ENCODE results near the gene TAS2R9. TPM values are rescaled to one million over a fixed set of nuclear protein-coding genes. Genes with fewer than 3 reads are reported as not detected.
"Not testable (repeated sequence)": the region's sequence is repeated elsewhere in the genome, so short reads cannot be mapped to it uniquely, and the experiment has no call there.

The TAS2R9 gene
- total RNA-seq, 2 experiments from 2014 or later = not detected

- ChIA-PET POLR2A (no interaction called here), CTCF (no interaction called here)
- ATAC-seq = no peak
- no peaks in the 10 kb centered on the region for H3K4me1 Mint-ChIP-seq (ENCODE audit: low read depth)
- H3K27me3 Mint-ChIP-seq (ENCODE audit: low read depth) = peaks cover 42% of the 10 kb centered on the region
- no peaks in the 10 kb centered on the region for H3K9me3 Mint-ChIP-seq (ENCODE audit: insufficient read depth)
- no peak within 1 kb of the TSS for H3K27ac Mint-ChIP-seq
- no peaks in the 10 kb centered on the region for H3K36me3 Mint-ChIP-seq (ENCODE audit: low read depth)
- no peak within 1 kb of the TSS for H3K4me3 Mint-ChIP-seq
- no peak for DNase-seq
Measured at GRCh38 chr12:10807186-10807585, 2.8 kb downstream of the TAS2R9 start, which contains the start of gene TAS2R8. Gene TAS2R8 (minus strand): TSS chr12:10807286. CDS start chr12:10806980, 306 bp downstream.

GRCh38 chr12:10802587-10802986 is 7.4 kb downstream of the TAS2R9 start, which contains the start of gene TAS2R7:
Gene TAS2R7 (minus strand): TSS chr12:10802627. CDS start chr12:10802570, 57 bp downstream.
- no peak within 1 kb of the TSS for H3K27ac Mint-ChIP-seq
- H3K4me1 Mint-ChIP-seq (ENCODE audit: low read depth) = no peaks in the 10 kb centered on the region
- no peak within 1 kb of the TSS for H3K4me3 Mint-ChIP-seq
- peaks cover 30% of the 10 kb centered on the region for H3K27me3 Mint-ChIP-seq (ENCODE audit: low read depth)
- ChIA-PET CTCF (no interaction called here), POLR2A (no interaction called here)
- ATAC-seq (no peak), DNase-seq (no peak)
- H3K9me3 Mint-ChIP-seq (ENCODE audit: insufficient read depth) = no peaks in the 10 kb centered on the region
- H3K36me3 Mint-ChIP-seq (ENCODE audit: low read depth) = no peaks in the 10 kb centered on the region

- POLR2A ChIA-PET = no interaction called here
- CTCF ChIA-PET = no interaction called here
- H3K27ac Mint-ChIP-seq = no peak overlapping the region
Measured at GRCh38 chr12:10801741-10802140, 8.2 kb downstream of the TAS2R9 start.

GRCh38 chr12:10794222-10794621 is 15.7 kb downstream of the TAS2R9 start:
- H3K4me1 Mint-ChIP-seq (ENCODE audit: low read depth) = no peaks in the 10 kb centered on the region
- peaks cover 19% of the 10 kb centered on the region for H3K27me3 Mint-ChIP-seq (ENCODE audit: low read depth)
- ATAC-seq (no peak), DNase-seq (no peak)
- H3K4me3 Mint-ChIP-seq = no peak overlapping the region
- no peaks in the 10 kb centered on the region for H3K36me3 Mint-ChIP-seq (ENCODE audit: low read depth)
- POLR2A ChIA-PET = no interaction called here
- CTCF ChIA-PET = no interaction called here
- no peak overlapping the region for H3K27ac Mint-ChIP-seq
- H3K9me3 Mint-ChIP-seq (ENCODE audit: insufficient read depth) = no peaks in the 10 kb centered on the region

More at GRCh38 chr12:10801741-10802140, 8.2 kb downstream of the TAS2R9 start:
- no peak for ATAC-seq
- H3K27me3 Mint-ChIP-seq (ENCODE audit: low read depth) = peaks cover 35% of the 10 kb centered on the region
- no peaks in the 10 kb centered on the region for H3K4me1 Mint-ChIP-seq (ENCODE audit: low read depth)
- no peaks in the 10 kb centered on the region for H3K36me3 Mint-ChIP-seq (ENCODE audit: low read depth)
- no peaks in the 10 kb centered on the region for H3K9me3 Mint-ChIP-seq (ENCODE audit: insufficient read depth)
- DNase-seq = no peak
- no peak overlapping the region for H3K4me3 Mint-ChIP-seq

GRCh38 chr12:10791769-10792168 is 18.2 kb downstream of the TAS2R9 start:
- H3K36me3 Mint-ChIP-seq (ENCODE audit: low read depth); ATAC-seq; H3K4me1 Mint-ChIP-seq (ENCODE audit: low read depth); H3K9me3 Mint-ChIP-seq (ENCODE audit: insufficient read depth); DNase-seq; H3K4me3 Mint-ChIP-seq; CTCF ChIA-PET; POLR2A ChIA-PET; H3K27ac Mint-ChIP-seq: not testable (repeated sequence)
- peaks cover 10% of the 10 kb centered on the region for H3K27me3 Mint-ChIP-seq (ENCODE audit: low read depth)

GRCh38 chr12:10783252-10783651 is 26.7 kb downstream of the TAS2R9 start:
- Mint-ChIP-seq H3K4me1 (ENCODE audit: low read depth) (no peaks in the 10 kb centered on the region), H3K4me3 (no peak overlapping the region), H3K27ac (no peak overlapping the region), H3K36me3 (ENCODE audit: low read depth) (no peaks in the 10 kb centered on the region), H3K27me3 (ENCODE audit: low read depth) (peaks cover 6% of the 10 kb centered on the region), H3K9me3 (ENCODE audit: insufficient read depth) (no peaks in the 10 kb centered on the region)
- ChIA-PET CTCF (no interaction called here), POLR2A (no interaction called here)
- ATAC-seq (no peak), DNase-seq (no peak)

- ATAC-seq (no peak), DNase-seq (no peak)
- Mint-ChIP-seq H3K4me3 (no peak overlapping the region), H3K4me1 (ENCODE audit: low read depth) (no peaks in the 10 kb centered on the region), H3K36me3 (ENCODE audit: low read depth) (no peaks in the 10 kb centered on the region), H3K27me3 (ENCODE audit: low read depth) (peaks cover 17% of the 10 kb centered on the region), H3K27ac (no peak overlapping the region), H3K9me3 (ENCODE audit: insufficient read depth) (no peaks in the 10 kb centered on the region)
- CTCF ChIA-PET = interaction anchor here (1.4 kb wide), 1 partner anchor 420 kb away, joined by 4 read pairs; no protein-coding TSS in a partner anchor
- POLR2A ChIA-PET = no interaction called here
Measured at GRCh38 chr12:10779103-10779502, 30.9 kb downstream of the TAS2R9 start.

- no peak for ATAC-seq
- Mint-ChIP-seq H3K36me3 (ENCODE audit: low read depth) (no peaks in the 10 kb centered on the region), H3K9me3 (ENCODE audit: insufficient read depth) (no peaks in the 10 kb centered on the region), H3K4me1 (ENCODE audit: low read depth) (no peaks in the 10 kb centered on the region), H3K4me3 (no peak overlapping the region), H3K27ac (no peak overlapping the region), H3K27me3 (ENCODE audit: low read depth) (peaks cover 57% of the 10 kb centered on the region)
- ChIA-PET POLR2A (no interaction called here), CTCF (interaction anchor here (0.6 to 4.3 kb wide), 12 partner anchors 11 to 1262 kb away, joined by 3 to 37 read pairs (median 3); partner anchors contain the start of gene PRR4)
- DNase-seq = no peak
Measured at GRCh38 chr12:10771132-10771733, 38.7 kb downstream of the TAS2R9 start.

- ATAC-seq (no peak), DNase-seq (no peak)
- no peak overlapping the region for H3K27ac Mint-ChIP-seq
- peaks cover 12% of the 10 kb centered on the region for H3K9me3 Mint-ChIP-seq (ENCODE audit: insufficient read depth)
- POLR2A ChIA-PET = no interaction called here
- no peaks in the 10 kb centered on the region for H3K4me1 Mint-ChIP-seq (ENCODE audit: low read depth)
- CTCF ChIA-PET = interaction anchor here (0.9 to 2.8 kb wide), 5 partner anchors 10 to 441 kb away, joined by 3 to 16 read pairs (median 3); no protein-coding TSS in a partner anchor
- peaks cover 51% of the 10 kb centered on the region for H3K27me3 Mint-ChIP-seq (ENCODE audit: low read depth)
- peaks cover 6% of the 10 kb centered on the region for H3K36me3 Mint-ChIP-seq (ENCODE audit: low read depth)
- no peak overlapping the region for H3K4me3 Mint-ChIP-seq
Measured at GRCh38 chr12:10759657-10760056, 50.3 kb downstream of the TAS2R9 start.

Other genes starting within 250 kb of the TAS2R9 start
- 10 to 100 TPM; 73.9 to 76.9 TPM for gene MAGOHB, start 196.6 kb downstream of the TAS2R9 start, total RNA-seq
- gene STYK1, start 136.1 kb downstream of the TAS2R9 start, total RNA-seq = 1 to 10 TPM; 5.3 to 5.9 TPM
- 10 to 100 TPM; 85.4 to 91.9 TPM for gene YBX3, start 86.8 kb downstream of the TAS2R9 start, total RNA-seq
- not detected for gene TAS2R7, start 7.5 kb downstream of the TAS2R9 start, total RNA-seq
- gene TAS2R8, start 2.9 kb downstream of the TAS2R9 start, total RNA-seq = not detected
- gene TAS2R10, start 16.2 kb upstream of the TAS2R9 start, total RNA-seq = not detected
- 1 to 10 TPM; 1.3 to 2.9 TPM for gene PRR4, start 39.3 kb upstream of the TAS2R9 start, total RNA-seq
- 10 to 100 TPM; 21.3 to 21.4 TPM for gene PRH1, start 74.1 kb upstream of the TAS2R9 start, total RNA-seq
- 1 to 10 TPM; 1.0 to 1.1 TPM for gene TAS2R13, start 99.4 kb upstream of the TAS2R9 start, total RNA-seq
- gene PRH2, start 119.1 kb upstream of the TAS2R9 start, total RNA-seq = not detected
- 1 to 10 TPM; 2.1 to 2.4 TPM for gene TAS2R14, start 129.1 kb upstream of the TAS2R9 start, total RNA-seq
- gene TAS2R50, start 176.7 kb upstream of the TAS2R9 start, total RNA-seq = 1 to 10 TPM in 1 of 2 experiments, under 1 TPM in 1; 0.95 to 1.4 TPM
- 1 to 10 TPM; 1.9 to 2.2 TPM for gene TAS2R20, start 188.1 kb upstream of the TAS2R9 start, total RNA-seq
- gene TAS2R19, start 212.5 kb upstream of the TAS2R9 start, total RNA-seq = 1 to 10 TPM; 1.9 to 2.1 TPM
- 1 to 10 TPM; 2.2 to 3.0 TPM for gene TAS2R31, start 221.2 kb upstream of the TAS2R9 start, total RNA-seq